ENCODE results near the gene SPEN.

SPEN gene

GRCh38 chr1:15948595-15949452, 101.3 kb downstream of the SPEN start:
- peak; percentile 5 for ATAC-seq
- DNase-seq = peak; percentile 65

- DNase-seq (peak; percentile 93), ATAC-seq (peak; percentile 83)
Measured at GRCh38 chr1:15949453-15950245, 102.1 kb downstream of the SPEN start.

GRCh38 chr1:15950302-15950701, 102.8 kb downstream of the SPEN start:
- ATAC-seq (peak; percentile 33), DNase-seq (peak; percentile 80)

GRCh38 chr1:15950763-15951295, 103.3 kb downstream of the SPEN start:
- peak; percentile 16 for ATAC-seq

GRCh38 chr1:15951341-15952153, 104.0 kb downstream of the SPEN start:
- ATAC-seq (peak; percentile 26), DNase-seq (peak; percentile 76)

More at GRCh38 chr1:15950763-15951295, 103.3 kb downstream of the SPEN start:
- peak; percentile 89 for DNase-seq

GRCh38 chr1:15952317-15953258, 105.1 kb downstream of the SPEN start:
- peak; percentile 20 for ATAC-seq

GRCh38 chr1:15953294-15953771, 105.8 kb downstream of the SPEN start:
- no peak for ATAC-seq
- DNase-seq = no peak

More at GRCh38 chr1:15952317-15953258, 105.1 kb downstream of the SPEN start:
- peak; percentile 61 for DNase-seq

GRCh38 chr1:15953791-15954241, 106.3 kb downstream of the SPEN start:
- no peak for DNase-seq
- ATAC-seq = no peak

- ATAC-seq = no peak
Measured at GRCh38 chr1:15954316-15954715, 106.8 kb downstream of the SPEN start.

GRCh38 chr1:15955552-15955951, 108.0 kb downstream of the SPEN start:
- no peak for DNase-seq
- no peak for ATAC-seq

More at GRCh38 chr1:15954316-15954715, 106.8 kb downstream of the SPEN start:
- no peak for DNase-seq

- DNase-seq (no peak), ATAC-seq (peak; percentile 56)
Measured at GRCh38 chr1:15956150-15956549, 108.6 kb downstream of the SPEN start.

- ATAC-seq (no peak), DNase-seq (no peak)
Measured at GRCh38 chr1:15957221-15958095, 110.0 kb downstream of the SPEN start.

- ATAC-seq = no peak
- DNase-seq = peak; percentile 3
Measured at GRCh38 chr1:15958111-15958510, 110.6 kb downstream of the SPEN start.

GRCh38 chr1:15958793-15959192, 111.3 kb downstream of the SPEN start:
- peak; percentile 23 for DNase-seq
- no peak for ATAC-seq

GRCh38 chr1:15959424-15959823, 111.9 kb downstream of the SPEN start:
- DNase-seq = peak; percentile 7
- ATAC-seq = no peak

- peak; percentile 69 for DNase-seq
- peak; percentile 60 for ATAC-seq
Measured at GRCh38 chr1:15959827-15960446, 112.4 kb downstream of the SPEN start.

- no peak for ATAC-seq
- no peak for DNase-seq
Measured at GRCh38 chr1:15960808-15961207, 113.3 kb downstream of the SPEN start.

- DNase-seq (no peak), ATAC-seq (no peak)
Measured at GRCh38 chr1:15961492-15961891, 114.0 kb downstream of the SPEN start.

GRCh38 chr1:15962176-15962575, 114.7 kb downstream of the SPEN start:
- no peak for DNase-seq
- no peak for ATAC-seq
